ENCODE measurements around the gene PHF14.

- TF ChIP-seq CTCF (IDR thresholded peaks at IDR 0.05) (no peak), EZH2 (IDR thresholded peaks at IDR 0.05; ENCODE audit: borderline replicate concordance, insufficient read depth, low read depth, low read length, poor library complexity, severe bottlenecking) (no peak)
These were observed 244.3 kb downstream of the PHF14 start for GRCh38 chr7:11217848-11218565.
